Hematopoietic multipotent progenitor cell treated with erythropoietin and hydrocortisone succinate and interleukin-3 and kit ligand, for 8 days (in vitro differentiated cells): ENCODE measurements around the gene ZMYM1.
"Not testable (repeated sequence)": the region's sequence is repeated elsewhere in the genome, so short reads cannot be mapped to it uniquely, and the experiment has no call there.

Experiments
- DNase-seq: peaks from one replicate; pipeline ENCODE4 v3.0.0-alpha.2; 2015

Gene ZMYM1

GRCh38 chr1:35079003-35079930 is at the start of gene ZMYM1:
TSS of gene ZMYM1 (plus strand) at chr1:35079385. CDS start at chr1:35093988, 14,603 bp downstream.
- DNase-seq, result peak; percentile 77

- no peak for DNase-seq
These were observed 49.4 kb upstream of the ZMYM1 start for GRCh38 chr1:35029761-35030160.

- DNase-seq, result peak; percentile 20
These were observed 48.8 kb upstream of the ZMYM1 start for GRCh38 chr1:35030338-35030737.

GRCh38 chr1:35030756-35031446 is 48.3 kb upstream of the ZMYM1 start:
- peak; percentile 62 for DNase-seq

- DNase-seq, result no peak
These were observed 46.8 kb upstream of the ZMYM1 start for GRCh38 chr1:35032384-35032739.

GRCh38 chr1:35033346-35033745 is 45.8 kb upstream of the ZMYM1 start:
- no peak for DNase-seq

GRCh38 chr1:35036621-35037020 is 42.6 kb upstream of the ZMYM1 start:
- no peak for DNase-seq

GRCh38 chr1:35037206-35037605 is 42.0 kb upstream of the ZMYM1 start:
- no peak for DNase-seq

- DNase-seq, result no peak
These were observed 40.5 kb upstream of the ZMYM1 start for GRCh38 chr1:35038723-35039122.

- DNase-seq, result no peak
These were observed 35.7 kb upstream of the ZMYM1 start for GRCh38 chr1:35043498-35043897.

- DNase-seq, result no peak
These were observed 34.8 kb upstream of the ZMYM1 start for GRCh38 chr1:35044431-35044830.

- DNase-seq, result no peak
These were observed 32.5 kb upstream of the ZMYM1 start for GRCh38 chr1:35046730-35047129.

GRCh38 chr1:35047188-35047858 is 31.9 kb upstream of the ZMYM1 start:
- DNase-seq, result no peak

- DNase-seq, result no peak
These were observed 30.1 kb upstream of the ZMYM1 start for GRCh38 chr1:35049116-35049515.

GRCh38 chr1:35053433-35053832 is 25.8 kb upstream of the ZMYM1 start:
- no peak for DNase-seq

- not testable (repeated sequence) for DNase-seq
These were observed 24.9 kb upstream of the ZMYM1 start for GRCh38 chr1:35054282-35054681.

GRCh38 chr1:35058321-35058720 is 20.9 kb upstream of the ZMYM1 start:
- not testable (repeated sequence) for DNase-seq

GRCh38 chr1:35058988-35059387 is 20.2 kb upstream of the ZMYM1 start:
- no peak for DNase-seq

GRCh38 chr1:35062518-35063196 is 16.5 kb upstream of the ZMYM1 start:
- peak; percentile 23 for DNase-seq

- no peak for DNase-seq
These were observed 14.9 kb upstream of the ZMYM1 start for GRCh38 chr1:35064265-35064664.

- no peak for DNase-seq
These were observed 9.4 kb upstream of the ZMYM1 start for GRCh38 chr1:35069746-35070145.

- no peak for DNase-seq
These were observed 5.8 kb upstream of the ZMYM1 start for GRCh38 chr1:35073265-35073811.

- DNase-seq, result not testable (repeated sequence)
These were observed 2.8 kb upstream of the ZMYM1 start for GRCh38 chr1:35076426-35076825.
